Bronchial epithelial cell (primary cell): Measurements from ENCODE around the gene NCEH1. TPM values are rescaled to one million over a fixed set of nuclear protein-coding genes. Genes with fewer than 3 reads are reported as not detected.
"Not testable (repeated sequence)": the region's sequence is repeated elsewhere in the genome, so short reads cannot be mapped to it uniquely, and the experiment has no call there.

Experiments
- DNase-seq: peaks from one replicate; pipeline ENCODE4 v3.0.0-alpha.2; 2010; ENCODE audit warnings: low read depth
- FAIRE-seq: peaks from 2 replicates; lab custom pipeline; 2011; peaks lifted over from hg19 to GRCh38; lab: Jason Lieb, UNC
- H3K27me3 ChIP-seq: 2 replicates; pipeline ENCODE4 v1.5.1; 2011; ENCODE audit warnings: low read length; ENCODE audit not compliant: control insufficient read depth, insufficient read depth
- H3K36me3 ChIP-seq: 2 replicates; pipeline ENCODE4 v1.5.1; 2011; ENCODE audit warnings: low read length; ENCODE audit not compliant: control insufficient read depth, insufficient read depth
- H3K4me3 ChIP-seq: 2 replicates; pipeline ENCODE4 v1.5.1; 2011; ENCODE audit warnings: mild to moderate bottlenecking, low read depth, low read length, control low read depth
- total RNA-seq: library from RNA; depleted of rRNA; stranded (reverse); fragments of >200 nt; gene quantifications from 2 replicates; pipeline ENCODE4 v1.2.1, GENCODE V29; 2014
- TF ChIP-seq, protein P1 (sequence below): IDR thresholded peaks from 2 replicates; pipeline ENCODE4 v1.5.1; 2011; ENCODE audit warnings: mild to moderate bottlenecking, moderate library complexity, low read length, control low read depth, inconsistent platforms; ENCODE audit not compliant: insufficient read depth, severe bottlenecking

The NCEH1 gene
- total RNA-seq, 1 donor from 2014 or later = 5.3 TPM

DNA sequence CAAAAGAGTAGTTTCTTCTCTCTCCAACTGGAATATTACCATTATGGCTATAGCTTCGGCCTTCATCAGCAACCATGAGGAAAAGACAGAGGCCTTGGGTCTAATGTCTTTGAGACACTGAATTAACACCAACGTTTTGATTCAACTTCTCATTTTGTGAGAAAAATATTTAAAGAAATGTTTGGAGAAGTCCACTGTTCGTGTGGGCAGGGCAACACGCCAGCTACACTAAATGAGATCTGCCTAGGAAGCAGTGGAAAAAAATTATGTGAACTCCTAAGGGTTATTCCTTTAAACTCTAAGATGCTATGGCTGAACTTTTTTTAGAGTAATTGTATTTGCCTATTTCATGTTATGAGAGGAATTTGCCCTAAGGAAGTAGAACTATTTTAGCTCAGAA lies 41.8 kb downstream of the NCEH1 start:
- TF ChIP-seq, protein P1, sequence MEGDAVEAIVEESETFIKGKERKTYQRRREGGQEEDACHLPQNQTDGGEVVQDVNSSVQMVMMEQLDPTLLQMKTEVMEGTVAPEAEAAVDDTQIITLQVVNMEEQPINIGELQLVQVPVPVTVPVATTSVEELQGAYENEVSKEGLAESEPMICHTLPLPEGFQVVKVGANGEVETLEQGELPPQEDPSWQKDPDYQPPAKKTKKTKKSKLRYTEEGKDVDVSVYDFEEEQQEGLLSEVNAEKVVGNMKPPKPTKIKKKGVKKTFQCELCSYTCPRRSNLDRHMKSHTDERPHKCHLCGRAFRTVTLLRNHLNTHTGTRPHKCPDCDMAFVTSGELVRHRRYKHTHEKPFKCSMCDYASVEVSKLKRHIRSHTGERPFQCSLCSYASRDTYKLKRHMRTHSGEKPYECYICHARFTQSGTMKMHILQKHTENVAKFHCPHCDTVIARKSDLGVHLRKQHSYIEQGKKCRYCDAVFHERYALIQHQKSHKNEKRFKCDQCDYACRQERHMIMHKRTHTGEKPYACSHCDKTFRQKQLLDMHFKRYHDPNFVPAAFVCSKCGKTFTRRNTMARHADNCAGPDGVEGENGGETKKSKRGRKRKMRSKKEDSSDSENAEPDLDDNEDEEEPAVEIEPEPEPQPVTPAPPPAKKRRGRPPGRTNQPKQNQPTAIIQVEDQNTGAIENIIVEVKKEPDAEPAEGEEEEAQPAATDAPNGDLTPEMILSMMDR = no peak

DNA sequence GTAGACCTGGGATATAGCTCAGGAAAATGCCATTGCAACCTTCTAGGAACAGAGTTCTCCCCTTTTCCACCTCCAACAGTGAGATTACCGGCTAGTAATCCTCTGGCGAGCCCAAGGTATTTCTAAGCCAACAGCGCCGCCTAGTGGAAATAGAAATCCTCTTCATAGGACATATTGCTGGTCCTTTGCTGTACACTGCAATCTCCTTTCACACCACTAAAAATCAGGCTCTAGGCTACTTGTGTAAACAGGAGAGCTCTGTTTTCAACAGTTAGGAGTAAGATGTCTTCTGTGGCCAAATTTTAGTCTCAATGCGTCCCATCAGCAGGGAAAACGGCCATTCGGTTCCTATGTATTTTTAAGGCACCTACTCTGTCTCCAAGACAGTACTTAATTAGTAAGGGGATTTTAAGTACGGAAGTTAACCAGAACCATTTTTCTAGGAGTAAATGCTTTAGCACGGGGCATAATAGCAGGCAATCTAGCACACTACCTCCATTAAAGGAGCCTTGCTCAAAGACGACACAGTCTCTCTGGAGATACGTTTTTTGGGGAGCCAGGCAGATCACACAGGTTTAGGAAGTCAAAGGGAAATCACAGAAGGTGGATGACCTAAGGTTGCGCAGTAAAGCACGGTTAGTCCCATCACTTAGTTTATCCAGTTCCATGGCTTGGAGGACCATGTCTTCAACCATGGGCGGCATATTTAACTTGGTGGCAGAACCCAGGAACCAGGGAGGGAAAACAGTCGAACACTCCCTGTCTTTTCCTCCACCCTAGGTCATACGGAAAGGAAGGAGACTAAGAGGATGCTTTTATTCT lies 43.8 kb downstream of the NCEH1 start:
- DNase-seq (peak; percentile 67), FAIRE-seq (peak; percentile 83)
- Histone ChIP-seq H3K36me3 (no peaks in the 10 kb centered on the region), H3K27me3 (no peaks in the 10 kb centered on the region), H3K4me3 (no peak overlapping the region)
- TF ChIP-seq, protein P1 = peak; percentile 81

More for the DNA sequence above, 41.8 kb downstream of the NCEH1 start:
- no peak overlapping the region for H3K4me3 ChIP-seq
- no peaks in the 10 kb centered on the region for H3K36me3 ChIP-seq
- no peaks in the 10 kb centered on the region for H3K27me3 ChIP-seq
- DNase-seq (no peak), FAIRE-seq (no peak)

DNA sequence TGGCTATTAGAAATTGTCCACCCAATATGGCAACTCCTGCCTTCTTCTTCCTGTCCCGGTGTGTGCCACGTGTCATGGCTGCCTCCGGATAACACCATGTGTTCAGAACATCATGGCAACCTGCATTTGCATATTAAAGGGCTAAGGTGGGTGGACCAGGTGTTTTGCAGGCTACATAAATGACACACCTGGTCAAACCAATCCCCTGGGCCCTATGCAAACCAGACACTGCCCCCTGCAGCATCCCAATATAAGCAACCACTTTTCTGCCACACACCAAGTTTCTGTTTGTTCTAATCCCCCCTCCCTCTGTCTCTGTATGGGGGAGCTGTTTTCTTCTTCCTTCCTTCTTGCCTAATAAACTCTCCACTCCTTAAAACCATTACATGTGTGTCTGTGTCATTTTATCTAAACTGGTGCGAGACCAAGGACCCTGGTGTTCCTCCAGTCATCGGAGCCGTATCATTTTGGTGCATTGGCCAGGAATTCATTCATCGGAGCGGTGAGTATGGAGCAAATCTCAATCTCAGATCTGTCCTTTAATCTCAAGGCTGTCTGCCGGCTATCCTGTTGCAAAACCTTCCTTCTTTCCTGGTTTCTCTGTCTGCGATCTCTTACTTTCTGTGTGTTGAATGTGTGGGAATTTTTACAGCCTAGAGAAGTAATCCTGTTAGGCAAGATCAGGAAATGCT lies 44.5 kb downstream of the NCEH1 start:
- H3K36me3 ChIP-seq = no peaks in the 10 kb centered on the region
- TF ChIP-seq, protein P1 = peak; percentile 28
- H3K27me3 ChIP-seq = no peaks in the 10 kb centered on the region
- H3K4me3 ChIP-seq = no peak overlapping the region
- FAIRE-seq = no peak
- no peak for DNase-seq

DNA sequence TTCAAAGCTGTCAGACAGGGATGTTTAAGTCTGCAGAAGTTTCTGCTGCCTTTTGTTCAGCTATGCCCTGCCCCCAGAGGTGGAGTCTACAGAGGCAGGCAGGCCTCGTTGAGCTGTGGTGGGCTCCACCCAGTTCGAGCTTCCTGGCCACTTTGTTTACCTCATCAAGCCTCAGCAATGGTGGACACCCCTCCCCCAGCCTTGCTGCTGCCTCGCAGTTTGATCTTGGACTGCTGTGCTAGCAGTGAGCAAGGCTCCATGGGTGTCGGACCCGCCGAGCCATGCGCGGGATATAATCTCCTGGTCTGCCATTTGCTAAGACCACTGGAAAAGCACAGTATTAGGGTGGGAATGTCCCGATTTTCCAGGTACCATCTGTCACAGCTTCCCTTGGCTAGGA lies 45.4 kb downstream of the NCEH1 start:
- H3K4me3 ChIP-seq, DNase-seq, H3K27me3 ChIP-seq, H3K36me3 ChIP-seq, FAIRE-seq: not testable (repeated sequence)

DNA sequence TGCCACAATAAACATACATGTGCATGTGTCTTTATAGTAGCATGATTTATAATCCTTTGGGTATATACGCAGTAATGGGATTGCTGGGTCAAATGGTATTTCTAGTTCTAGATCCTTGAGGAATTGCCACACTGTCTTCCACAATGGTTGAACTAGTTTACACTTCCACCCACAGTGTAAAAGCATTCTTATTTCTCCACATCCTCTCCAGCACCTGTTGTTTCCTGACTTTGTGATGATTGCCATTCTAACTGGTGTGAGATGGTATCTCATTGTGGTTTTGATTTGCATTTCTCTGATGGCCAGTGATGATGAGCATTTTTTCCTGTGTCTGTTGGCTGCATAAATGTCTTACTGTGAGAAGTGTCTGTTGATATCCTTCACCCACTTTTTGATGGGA lies 50.4 kb downstream of the NCEH1 start:
- not testable (repeated sequence) for H3K36me3 ChIP-seq, FAIRE-seq

DNA sequence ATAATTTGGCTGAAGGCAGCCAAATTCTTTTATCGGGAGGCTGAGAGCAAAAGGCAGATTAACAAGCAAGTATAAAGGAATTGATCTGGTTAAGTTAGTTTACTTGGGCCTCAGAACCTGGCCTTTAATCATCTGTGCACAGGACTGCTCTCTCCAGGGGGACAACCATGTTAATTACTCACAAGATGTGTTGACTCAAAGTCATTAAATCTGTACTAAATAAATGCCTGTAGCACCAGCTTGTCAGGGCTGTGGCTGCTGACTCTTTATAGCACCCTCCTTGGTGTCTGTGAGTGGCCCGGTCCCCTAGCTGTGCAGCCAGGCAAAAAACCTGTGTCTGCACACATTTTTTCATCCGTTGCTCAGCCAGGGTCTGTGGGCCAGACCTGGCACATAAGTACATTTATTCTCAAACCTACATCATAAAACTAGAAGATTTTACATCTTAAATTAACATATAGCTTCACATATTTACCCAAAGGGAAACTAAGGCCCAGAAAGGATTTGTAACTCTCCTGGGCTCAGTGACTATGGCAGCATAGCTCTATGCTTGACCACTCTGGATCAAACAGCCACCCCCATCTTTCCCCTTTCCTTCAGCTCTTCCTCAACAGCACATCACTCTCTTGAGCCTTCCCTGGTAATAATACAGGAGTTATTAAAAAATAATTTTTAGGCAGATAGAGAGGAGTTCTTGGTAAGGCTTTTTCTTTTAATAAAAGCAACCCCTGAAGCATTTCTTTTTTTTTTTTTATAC lies 51.4 kb downstream of the NCEH1 start:
- DNase-seq (no peak), FAIRE-seq (no peak)
- Histone ChIP-seq H3K36me3 (no peaks in the 10 kb centered on the region), H3K27me3 (no peaks in the 10 kb centered on the region), H3K4me3 (no peak overlapping the region)
- TF ChIP-seq, protein P1 = no peak

More for the DNA sequence above, 50.4 kb downstream of the NCEH1 start:
- not testable (repeated sequence) for DNase-seq, H3K4me3 ChIP-seq, H3K27me3 ChIP-seq
